GM12865 (cell line): ENCODE measurements around the gene POLR2H.

ENCODE experiments used
- DNase-seq: peaks from one replicate; pipeline ENCODE4 v3.0.0; 2010; ENCODE audit warnings: low read depth
- H3K4me3 ChIP-seq: 2 replicates; pipeline ENCODE4 v1.5.1; 2011; ENCODE audit warnings: mild to moderate bottlenecking, low read depth, low read length, control low read depth
- CTCF ChIP-seq: IDR thresholded peaks from 2 replicates; pipeline ENCODE4 v1.5.1; 2011; ENCODE audit warnings: low read length, control low read depth, low read depth, inconsistent platforms; ENCODE audit not compliant: insufficient read depth; ENCODE audit errors: missing control alignments

Gene POLR2H

GRCh38 chr3:184317201-184317600, 44.3 kb upstream of the POLR2H start:
- no peak for TF ChIP-seq CTCF
- H3K4me3 ChIP-seq, result no peak overlapping the region
- no peak for DNase-seq

- H3K4me3 ChIP-seq, result no peak overlapping the region
- TF ChIP-seq CTCF, result no peak
- DNase-seq, result no peak
Observed at GRCh38 chr3:184320104-184320445, 41.4 kb upstream of the POLR2H start.

- TF ChIP-seq CTCF, result no peak
- H3K4me3 ChIP-seq, result no peak overlapping the region
- no peak for DNase-seq
Observed at GRCh38 chr3:184321666-184322065, 39.8 kb upstream of the POLR2H start.

- DNase-seq, result no peak
Observed at GRCh38 chr3:184322731-184323487, 38.6 kb upstream of the POLR2H start.

GRCh38 chr3:184323696-184324095, 37.8 kb upstream of the POLR2H start:
- TF ChIP-seq CTCF, result no peak
- DNase-seq, result no peak
- H3K4me3 ChIP-seq, result no peak overlapping the region

More at GRCh38 chr3:184322731-184323487, 38.6 kb upstream of the POLR2H start:
- no peak for TF ChIP-seq CTCF
- no peak overlapping the region for H3K4me3 ChIP-seq

- H3K4me3 ChIP-seq, result no peak overlapping the region
- DNase-seq, result no peak
- TF ChIP-seq CTCF, result no peak
Observed at GRCh38 chr3:184325269-184325668, 36.2 kb upstream of the POLR2H start.
